ENCODE data around the gene PGC. TPM values are rescaled to one million over a fixed set of nuclear protein-coding genes. Genes with fewer than 3 reads are reported as not detected.
A peak's percentile ranks its signal among the peaks of the same experiment; 100 is the strongest.

PGC gene
- total RNA-seq, 1 experiment from 2014 or later, result not detected

- Histone ChIP-seq H3K18ac (ENCODE audit: insufficient read length, low read depth, low read length) (no peak overlapping the region), H3K4me2 (ENCODE audit: insufficient read depth, insufficient read length, low read length) (no peak overlapping the region), H2BK120ac (ENCODE audit: low read depth, low read length, poor library complexity, severe bottlenecking) (no peak overlapping the region), H4K91ac (ENCODE audit: insufficient read length, low read depth, low read length) (no peak overlapping the region), H2BK20ac (ENCODE audit: low read depth, low read length, poor library complexity, severe bottlenecking) (no peak overlapping the region), H4K20me1 (ENCODE audit: control insufficient read depth, insufficient read depth, insufficient read length) (no peaks in the 10 kb centered on the region), H3K79me1 (ENCODE audit: insufficient read depth, low read depth, low read length, poor library complexity, severe bottlenecking) (no peaks in the 10 kb centered on the region), H2BK5ac (ENCODE audit: insufficient read length, low read length) (no peak overlapping the region), H4K5ac (ENCODE audit: insufficient read length, low read depth, low read length) (no peak overlapping the region), H4K8ac (replicated peaks; ENCODE audit: insufficient read length, low read depth, low read length) (no peak overlapping the region), H3T11ph (ENCODE audit: low read length) (no peak overlapping the region), H3K27me3 (ENCODE audit: insufficient read depth, low read length) (no peaks in the 10 kb centered on the region), H3K9ac (ENCODE audit: extremely low read depth, insufficient read length, low read length) (no peak overlapping the region), H3K23me2 (ENCODE audit: insufficient read length, low read depth, low read length, poor library complexity, severe bottlenecking) (no peaks in the 10 kb centered on the region), H2BK15ac (ENCODE audit: low read depth, low read length) (no peak overlapping the region), H3K56ac (ENCODE audit: insufficient read length, low read depth, low read length) (no peak overlapping the region), H3K23ac (ENCODE audit: insufficient read length, low read depth, low read length) (no peak overlapping the region), H2BK12ac (ENCODE audit: insufficient read length, low read depth, low read length) (no peak overlapping the region), H3K14ac (ENCODE audit: insufficient read depth, low read length) (no peak overlapping the region), H3K79me2 (ENCODE audit: insufficient read depth, low read length) (no peaks in the 10 kb centered on the region), H3K27ac (ENCODE audit: insufficient read length, low read depth, low read length) (no peak overlapping the region), H2AFZ (ENCODE audit: low read length) (no peak overlapping the region), H3K4ac (ENCODE audit: low read depth, low read length) (no peak overlapping the region), H3K9me3 (ENCODE audit: control insufficient read depth, low read depth, low read length) (no peaks in the 10 kb centered on the region), H2AK5ac (ENCODE audit: insufficient read length, low read length) (no peak overlapping the region), H3K4me1 (ENCODE audit: insufficient read depth, low read length) (no peaks in the 10 kb centered on the region)
- H3K4me3 Mint-ChIP-seq, result no peak overlapping the region
- WGBS (ENCODE audit: extremely low coverage, insufficient read length, low lambda C conversion rate), result no CpG with 5 or more reads among the region's 6 CpGs
- no peaks in the 10 kb centered on the region for H3K9me3 Mint-ChIP-seq
- no peaks in the 10 kb centered on the region for H3K36me3 Mint-ChIP-seq (ENCODE audit: insufficient read depth in 1 of 3, low read depth in 3 of 3)
- H3K4me1 Mint-ChIP-seq, result peaks cover 5 to 9% of the 10 kb centered on the region in 2 experiments; a peak in 3 of 4 replicates
- no peak for DNase-seq
- peaks cover 19% of the 10 kb centered on the region for H3K27me3 Mint-ChIP-seq (ENCODE audit: low read depth)
- H3K27ac Mint-ChIP-seq, result peak overlapping the region in 1 of 3 experiments; percentile 31; a peak in 1 of 7 replicates
- TF ChIP-seq CTCF (conservative IDR thresholded peaks at IDR 0.05), result no peak
Observed at GRCh38 chr6:41758641-41759035, 11.4 kb upstream of the PGC start.

Data from H9 (cell line).